Measurements from ENCODE around the gene ITGB7.

ITGB7 gene

GRCh38 chr12:53231671-53231920 lies 24.5 kb upstream of the ITGB7 start:
- no peak for DNase-seq (ENCODE audit: low read depth)

GRCh38 chr12:53230108-53230845 lies 23.2 kb upstream of the ITGB7 start:
- DNase-seq (ENCODE audit: low read depth) = no peak

GRCh38 chr12:53229454-53229853 lies 22.4 kb upstream of the ITGB7 start:
- DNase-seq (ENCODE audit: low read depth) = no peak

GRCh38 chr12:53227836-53228235 lies 20.8 kb upstream of the ITGB7 start:
- no peak for DNase-seq (ENCODE audit: low read depth)

- DNase-seq (ENCODE audit: low read depth) = no peak
Measured at GRCh38 chr12:53227341-53227740, 20.3 kb upstream of the ITGB7 start.

- DNase-seq (ENCODE audit: low read depth) = no peak
Measured at GRCh38 chr12:53226815-53227214, 19.8 kb upstream of the ITGB7 start.

- no peak for DNase-seq (ENCODE audit: low read depth)
Measured at GRCh38 chr12:53225635-53226424, 18.8 kb upstream of the ITGB7 start.

GRCh38 chr12:53224897-53225634 lies 18.0 kb upstream of the ITGB7 start:
- DNase-seq (ENCODE audit: low read depth) = no peak

- no peak for DNase-seq (ENCODE audit: low read depth)
Measured at GRCh38 chr12:53224061-53224896, 17.2 kb upstream of the ITGB7 start.

- DNase-seq (ENCODE audit: low read depth) = no peak
Measured at GRCh38 chr12:53223389-53224060, 16.5 kb upstream of the ITGB7 start.

- no peak for DNase-seq (ENCODE audit: low read depth)
Measured at GRCh38 chr12:53222806-53223261, 15.8 kb upstream of the ITGB7 start.

- DNase-seq (ENCODE audit: low read depth) = no peak
Measured at GRCh38 chr12:53222170-53222721, 15.2 kb upstream of the ITGB7 start.

- no peak for DNase-seq (ENCODE audit: low read depth)
Measured at GRCh38 chr12:53221203-53222080, 14.4 kb upstream of the ITGB7 start.

GRCh38 chr12:53220694-53221202 lies 13.7 kb upstream of the ITGB7 start:
- peak; percentile 88 for DNase-seq (ENCODE audit: low read depth)

GRCh38 chr12:53219956-53220693 lies 13.1 kb upstream of the ITGB7 start:
- peak; percentile 59 for DNase-seq (ENCODE audit: low read depth)

- no peak for DNase-seq (ENCODE audit: low read depth)
Measured at GRCh38 chr12:53219292-53219955, 12.4 kb upstream of the ITGB7 start.

- DNase-seq (ENCODE audit: low read depth) = no peak
Measured at GRCh38 chr12:53218551-53219291, 11.7 kb upstream of the ITGB7 start.

GRCh38 chr12:53217931-53218307 lies 10.9 kb upstream of the ITGB7 start:
- DNase-seq (ENCODE audit: low read depth) = no peak

Data from stromal cell of bone marrow (primary cell).